HG02571 (cell line): ENCODE measurements around the gene GPRIN3.
"Not testable (repeated sequence)": the region's sequence is repeated elsewhere in the genome, so short reads cannot be mapped to it uniquely, and the experiment has no call there.

Source experiments
- ATAC-seq: cut with Tn5 transposase; IDR thresholded peaks from one replicate; pipeline ENCODE4 v1.9.1; 2021; ENCODE audit warnings: mild to moderate bottlenecking, moderate library complexity; ENCODE audit not compliant: unreplicated experiment

GPRIN3 gene

GRCh38 chr4:89314291-89314690, 6.7 kb upstream of the GPRIN3 start:
- ATAC-seq = no peak

DNA sequence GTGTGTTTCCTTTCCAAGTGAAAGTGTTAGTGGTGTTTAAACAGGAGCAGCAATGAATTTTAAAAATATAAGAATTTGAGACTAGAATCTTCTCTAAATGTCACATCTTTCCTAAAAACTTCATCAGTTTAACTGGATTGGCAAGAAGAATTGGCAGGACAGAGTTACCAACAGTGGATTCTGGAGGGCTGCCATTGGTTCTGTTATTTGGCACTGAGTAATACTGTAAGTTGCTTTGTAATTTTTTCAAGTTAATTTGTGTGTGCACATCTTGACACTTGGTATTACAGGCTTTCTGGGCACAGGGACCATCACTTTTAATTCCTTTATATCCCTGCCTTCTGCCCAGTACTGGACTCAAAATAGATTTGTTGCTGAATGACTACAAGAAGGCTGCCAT, 4.5 kb upstream of the GPRIN3 start:
- no peak for ATAC-seq

- no peak for ATAC-seq
These were observed 3.8 kb upstream of the GPRIN3 start for GRCh38 chr4:89311433-89311832.

- not testable (repeated sequence) for ATAC-seq
These were observed 1.6 kb upstream of the GPRIN3 start for GRCh38 chr4:89309154-89309553.

DNA sequence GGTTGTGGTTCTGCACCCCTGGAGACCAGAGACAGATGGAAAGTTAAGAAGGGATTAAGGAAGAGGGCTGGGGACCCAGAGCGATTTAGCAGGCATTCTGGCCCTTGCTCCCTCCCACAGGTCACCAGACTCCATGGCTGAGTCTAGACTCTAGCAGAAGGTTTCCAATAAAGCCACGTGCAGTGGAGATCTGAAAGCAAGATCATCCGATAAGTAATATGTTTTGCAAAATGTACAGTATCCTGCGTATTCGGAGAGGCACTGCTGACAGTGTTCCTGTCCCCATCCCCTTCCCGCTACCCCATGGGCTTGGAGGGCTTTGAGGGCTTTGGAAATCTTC, 531 bp upstream of the GPRIN3 start:
- no peak for ATAC-seq

- no peak for ATAC-seq
These were observed 488 bp downstream of the GPRIN3 start for GRCh38 chr4:89307178-89307445.

GRCh38 chr4:89306486-89307177, 968 bp downstream of the GPRIN3 start:
- no peak for ATAC-seq

DNA sequence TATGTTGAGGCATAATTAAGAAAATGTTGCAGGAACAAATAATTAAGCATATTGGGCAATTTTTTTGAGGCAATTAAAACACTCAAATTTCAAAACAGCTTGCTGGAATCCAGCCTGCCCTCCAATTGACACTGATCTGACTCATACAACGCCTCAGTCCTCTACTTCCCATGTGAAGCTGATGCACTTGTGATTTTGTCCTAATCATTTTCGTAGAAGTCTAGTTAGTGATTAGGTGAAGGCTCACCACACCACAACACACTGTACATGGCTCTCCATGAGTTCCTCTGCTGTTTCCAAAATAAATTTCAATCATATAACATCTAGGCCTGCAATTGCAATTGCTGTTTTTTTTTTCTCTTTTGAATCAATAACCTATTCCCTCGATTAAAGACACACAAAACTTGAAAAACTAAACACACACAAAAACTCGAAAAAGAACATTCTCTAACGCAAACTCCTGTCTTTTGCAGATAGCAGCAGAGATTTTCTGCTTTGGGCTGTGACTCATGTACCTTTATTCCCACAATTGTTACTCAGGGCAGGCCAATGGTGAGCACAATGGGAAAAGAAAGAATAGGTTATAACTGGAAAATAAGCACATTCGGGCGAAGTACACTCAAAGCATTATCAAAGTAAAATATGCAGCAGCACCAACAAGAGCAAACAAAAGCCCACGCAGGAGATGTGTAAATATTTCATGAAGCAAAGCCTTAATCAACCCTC, 1.7 kb downstream of the GPRIN3 start:
- ATAC-seq = no peak

- no peak for ATAC-seq
These were observed 2.6 kb downstream of the GPRIN3 start for GRCh38 chr4:89305028-89305427.

- no peak for ATAC-seq
These were observed 3.7 kb downstream of the GPRIN3 start for GRCh38 chr4:89303814-89304388.

- no peak for ATAC-seq
These were observed 4.4 kb downstream of the GPRIN3 start for GRCh38 chr4:89303177-89303576.

DNA sequence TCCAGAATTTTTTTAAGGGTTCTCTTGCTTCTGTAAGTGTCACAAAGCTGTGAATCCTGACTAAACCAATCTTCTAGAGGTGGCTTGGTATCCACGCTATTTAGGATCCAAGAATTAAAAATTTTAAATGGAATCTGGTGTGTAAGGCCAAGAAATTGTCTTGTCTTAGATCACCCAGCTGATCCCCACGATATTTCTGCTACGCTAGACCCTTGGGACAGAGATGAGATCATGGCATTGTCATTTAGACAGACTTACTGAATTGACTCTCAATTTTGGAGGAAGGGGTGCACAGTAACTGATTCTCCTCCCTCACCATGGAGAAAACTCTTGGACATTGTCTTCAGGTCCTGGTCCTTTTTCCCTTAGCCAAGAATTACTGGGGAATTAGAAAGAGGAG, 5.7 kb downstream of the GPRIN3 start:
- ATAC-seq = no peak

GRCh38 chr4:89301003-89301402, 6.6 kb downstream of the GPRIN3 start:
- ATAC-seq = no peak

GRCh38 chr4:89300499-89300898, 7.1 kb downstream of the GPRIN3 start:
- no peak for ATAC-seq

DNA sequence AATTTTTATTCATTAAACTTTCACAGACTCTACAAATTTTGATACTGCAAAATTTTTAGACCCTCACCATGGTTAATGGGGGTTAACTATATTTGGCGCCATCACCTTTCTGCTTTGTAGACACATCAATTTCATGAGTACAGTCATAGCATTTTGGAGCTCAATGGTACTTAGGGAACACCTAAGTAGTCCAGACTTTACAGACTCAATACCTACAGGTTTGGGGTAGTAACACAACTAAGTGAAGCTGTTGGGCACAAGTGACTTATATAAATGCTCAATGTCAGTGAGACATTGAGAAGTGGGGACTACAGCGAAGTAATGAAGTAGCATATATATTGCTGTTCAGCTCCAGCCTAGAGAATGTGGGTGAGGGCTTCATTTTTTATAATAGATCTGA, 7.5 kb downstream of the GPRIN3 start:
- no peak for ATAC-seq

GRCh38 chr4:89299153-89299791, 8.3 kb downstream of the GPRIN3 start:
- ATAC-seq = no peak

GRCh38 chr4:89298788-89299152, 8.8 kb downstream of the GPRIN3 start:
- ATAC-seq = no peak

GRCh38 chr4:89298155-89298554, 9.4 kb downstream of the GPRIN3 start:
- ATAC-seq = no peak

DNA sequence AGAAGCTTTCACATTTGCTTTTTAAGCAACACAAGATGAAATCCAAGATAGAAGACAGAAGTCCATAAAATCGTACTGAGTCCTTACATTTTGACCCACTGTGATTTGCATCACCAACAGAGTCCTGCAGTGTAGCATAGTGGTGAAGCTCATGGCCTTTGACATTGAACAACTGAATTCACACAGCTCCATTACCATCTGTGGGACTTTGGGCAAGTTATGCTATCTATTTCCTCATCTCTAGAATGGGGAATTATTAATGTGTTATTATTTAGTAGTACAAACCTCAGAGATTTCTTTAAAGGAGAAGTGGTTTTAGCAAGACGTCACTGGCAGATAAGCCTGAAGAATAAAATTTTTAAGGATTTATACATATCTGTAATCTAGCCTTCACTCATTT, 10.7 kb downstream of the GPRIN3 start:
- ATAC-seq = no peak

- no peak for ATAC-seq
These were observed 11.2 kb downstream of the GPRIN3 start for GRCh38 chr4:89296399-89296798.

DNA sequence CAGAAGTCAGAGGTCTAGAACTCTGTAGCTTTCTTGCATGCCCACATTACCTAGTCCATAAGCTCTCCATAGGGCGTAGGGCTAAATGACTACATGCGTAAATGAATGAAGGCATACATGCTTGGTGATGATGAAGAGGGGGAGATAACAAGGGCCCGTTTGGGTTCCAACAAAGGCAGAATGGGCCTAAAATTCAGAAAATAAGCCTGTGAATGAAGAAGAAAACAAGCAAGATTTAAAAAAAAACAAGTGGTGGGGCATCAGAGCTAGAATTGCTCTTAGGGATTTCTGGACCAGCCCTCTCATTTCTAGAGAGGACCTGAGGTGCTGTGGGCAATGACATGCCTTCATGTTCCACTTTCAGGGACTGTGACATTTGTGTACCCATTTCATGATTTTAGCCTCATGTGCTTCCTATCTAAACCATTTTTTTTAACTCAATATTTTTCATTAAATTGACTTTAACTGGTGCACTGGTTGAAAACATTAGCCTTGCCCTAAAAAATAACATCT, 12.1 kb downstream of the GPRIN3 start:
- ATAC-seq = no peak
